Activated T-cell treated with anti-CD3 and anti-CD28 coated beads, Interleukin-2, amount 50 U/mL, for 1 hour (primary cell): ENCODE measurements around the gene PTPRK.

Source experiments
- DNase-seq: peaks from one replicate; pipeline ENCODE4 v3.0.0-alpha.2; 2020

PTPRK gene

DNA sequence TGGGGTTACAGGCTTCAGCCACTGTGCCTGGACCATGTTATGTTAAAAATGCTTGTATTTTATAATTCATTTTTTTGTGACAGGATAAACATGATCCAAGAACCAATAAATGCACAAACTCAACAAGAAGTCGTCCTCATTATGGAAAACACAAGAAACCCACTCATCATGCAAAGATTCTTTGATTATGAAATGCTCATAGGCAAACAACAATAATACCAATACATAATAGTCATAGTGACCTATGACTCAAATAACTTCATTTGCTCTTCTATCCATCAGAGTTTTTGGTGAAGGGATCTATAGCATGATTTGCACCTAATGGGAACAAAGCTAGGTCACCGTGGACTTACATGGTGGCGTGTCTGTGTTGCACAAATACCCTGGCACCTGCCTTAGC, 402.5 kb downstream of the PTPRK start:
- no peak for DNase-seq

DNA sequence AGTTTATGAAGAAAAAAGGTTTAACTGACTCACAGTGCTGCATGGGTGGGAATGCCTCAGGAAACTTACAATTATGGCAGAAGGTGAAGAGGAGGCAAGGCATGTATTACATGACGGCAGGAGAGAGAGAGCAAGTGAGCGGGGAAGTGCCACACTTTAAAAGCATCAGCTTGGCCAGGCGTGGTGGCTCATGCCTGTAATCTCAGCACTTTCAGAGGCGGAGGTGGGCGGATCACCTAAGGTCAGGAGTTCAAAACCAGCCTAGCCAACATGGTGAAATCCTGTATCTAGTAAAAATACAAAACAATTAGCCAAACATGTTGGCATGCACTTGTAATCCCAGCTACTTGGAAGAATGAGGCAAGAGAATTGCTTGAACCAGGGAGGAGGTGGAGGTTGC, 406.2 kb downstream of the PTPRK start:
- no peak for DNase-seq

DNA sequence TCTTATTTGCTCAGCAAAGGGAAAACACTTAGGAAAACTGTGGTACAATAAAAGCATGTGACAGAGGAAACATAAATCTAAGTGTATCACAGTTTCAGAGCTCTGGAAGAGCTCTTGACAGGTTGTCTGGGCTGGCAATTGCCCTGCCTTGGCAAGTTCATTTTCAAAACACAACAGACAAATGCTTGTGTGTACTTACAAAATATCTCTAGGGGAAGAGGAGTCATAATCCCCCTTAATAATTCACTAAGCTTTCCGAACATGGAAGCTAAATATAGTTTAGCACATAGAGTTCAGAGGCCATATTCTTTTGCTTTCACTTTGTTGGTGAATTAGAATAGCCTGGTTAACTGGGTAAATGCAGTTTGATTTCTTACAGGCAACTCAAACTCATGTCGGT, 407.9 kb downstream of the PTPRK start:
- DNase-seq, result no peak

GRCh38 chr6:128111096-128111495, 409.3 kb downstream of the PTPRK start:
- no peak for DNase-seq

- DNase-seq, result no peak
Observed at GRCh38 chr6:128107682-128108081, 412.7 kb downstream of the PTPRK start.

DNA sequence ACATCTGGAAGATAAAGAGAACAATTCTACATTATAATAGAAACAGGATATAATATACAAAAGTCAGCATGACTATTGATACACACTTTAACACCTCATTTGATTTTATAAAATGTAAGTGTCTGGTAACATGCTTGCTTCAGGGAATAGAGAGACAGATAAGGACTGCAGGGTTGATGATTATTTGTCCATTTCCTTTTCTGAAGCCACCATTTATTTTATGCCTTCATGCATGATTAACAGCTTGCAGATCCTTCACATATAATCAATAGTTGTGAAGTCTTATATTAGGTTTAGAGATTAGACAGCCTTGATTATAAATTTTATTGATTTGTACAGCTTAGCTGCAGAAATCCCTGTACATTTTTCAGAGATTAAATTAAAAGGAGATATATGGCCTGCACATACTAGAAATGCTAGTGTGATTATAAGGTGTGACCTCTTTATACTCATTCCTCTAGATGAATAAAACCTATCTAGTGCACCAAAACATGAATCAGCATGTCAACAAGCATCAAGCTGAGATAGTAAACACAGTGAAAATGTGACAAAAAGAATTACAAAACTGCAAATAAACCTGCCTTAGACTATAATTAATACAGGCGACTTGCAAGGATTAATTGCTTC, 420.7 kb downstream of the PTPRK start:
- DNase-seq, result no peak

GRCh38 chr6:128098000-128098581, 422.3 kb downstream of the PTPRK start:
- no peak for DNase-seq

DNA sequence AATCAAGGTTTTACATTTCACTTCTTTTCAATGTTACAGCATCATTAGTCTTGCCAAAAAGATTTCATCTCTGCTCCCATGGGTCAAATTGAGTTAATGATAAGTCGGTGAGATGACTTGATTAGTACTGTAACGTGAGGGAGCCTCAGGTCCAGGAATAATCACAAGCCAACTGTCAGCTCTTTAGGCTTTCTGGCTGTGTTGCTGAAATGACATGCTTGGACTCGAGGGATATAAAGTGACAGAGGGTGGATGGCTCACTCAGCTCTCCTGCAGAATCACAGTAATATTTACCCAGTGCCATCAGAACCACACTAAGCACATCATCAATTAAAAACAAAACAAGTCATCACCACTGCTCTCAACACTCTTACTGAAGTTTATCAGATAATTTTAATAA, 423.4 kb downstream of the PTPRK start:
- no peak for DNase-seq

DNA sequence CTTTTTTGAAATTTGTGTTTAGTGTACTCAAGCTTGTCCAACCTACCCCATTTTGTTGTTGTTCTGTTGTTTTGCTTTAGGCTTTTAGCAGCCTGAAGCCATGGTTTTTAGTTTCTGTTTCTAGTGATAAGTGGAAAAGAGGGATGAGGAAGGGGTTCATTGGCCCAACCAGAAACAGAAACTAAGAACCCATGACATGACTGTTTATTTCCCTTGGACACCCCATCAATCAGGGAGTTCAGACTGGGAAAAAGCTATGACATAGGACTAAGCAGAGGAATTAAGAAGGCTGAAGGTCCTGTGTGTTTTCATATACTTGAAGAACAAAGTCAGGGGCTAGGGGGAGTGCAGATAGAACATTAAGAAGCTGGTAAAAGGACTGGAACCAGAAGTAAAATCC, 425.0 kb downstream of the PTPRK start:
- no peak for DNase-seq

DNA sequence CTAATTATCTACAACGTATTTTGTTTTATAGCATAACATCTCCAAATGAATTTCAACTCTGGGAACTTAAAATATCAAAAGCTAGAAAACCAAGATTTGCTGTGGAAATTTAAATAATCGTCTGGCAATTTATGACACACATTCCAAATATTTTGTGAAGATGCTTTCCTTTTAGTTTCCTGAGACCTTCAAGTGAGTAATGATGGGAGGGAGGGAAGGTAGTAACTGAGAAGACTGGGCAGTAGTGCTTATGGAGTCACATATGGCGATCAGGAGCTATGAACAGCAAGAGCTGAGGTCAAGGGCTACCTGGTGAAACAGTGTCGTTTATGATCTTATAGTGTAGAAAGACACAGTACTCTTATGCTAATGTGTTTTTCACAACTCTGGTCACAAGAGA, 441.4 kb downstream of the PTPRK start:
- no peak for DNase-seq

- DNase-seq, result no peak
Observed at GRCh38 chr6:128078276-128078675, 442.1 kb downstream of the PTPRK start.

- no peak for DNase-seq
Observed at GRCh38 chr6:128076843-128077242, 443.6 kb downstream of the PTPRK start.

DNA sequence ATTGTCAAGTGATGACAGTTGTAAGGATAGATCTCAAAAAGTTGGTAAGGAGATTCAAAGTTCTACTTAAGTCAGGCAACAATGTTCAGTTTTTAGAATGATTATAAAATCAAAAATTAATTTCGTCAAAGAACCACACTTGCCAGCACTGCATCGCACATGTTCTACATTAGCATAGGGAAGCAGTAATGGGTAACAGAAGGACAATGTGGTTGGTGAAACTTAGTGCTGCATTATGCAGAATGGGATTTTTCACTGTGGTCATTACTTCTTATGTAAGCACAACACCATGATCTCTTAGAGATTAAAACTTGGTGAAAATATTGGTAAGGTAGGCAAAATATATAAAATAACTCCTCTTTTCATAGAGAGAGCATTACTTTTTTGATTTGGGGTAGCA, 445.8 kb downstream of the PTPRK start:
- DNase-seq, result no peak

DNA sequence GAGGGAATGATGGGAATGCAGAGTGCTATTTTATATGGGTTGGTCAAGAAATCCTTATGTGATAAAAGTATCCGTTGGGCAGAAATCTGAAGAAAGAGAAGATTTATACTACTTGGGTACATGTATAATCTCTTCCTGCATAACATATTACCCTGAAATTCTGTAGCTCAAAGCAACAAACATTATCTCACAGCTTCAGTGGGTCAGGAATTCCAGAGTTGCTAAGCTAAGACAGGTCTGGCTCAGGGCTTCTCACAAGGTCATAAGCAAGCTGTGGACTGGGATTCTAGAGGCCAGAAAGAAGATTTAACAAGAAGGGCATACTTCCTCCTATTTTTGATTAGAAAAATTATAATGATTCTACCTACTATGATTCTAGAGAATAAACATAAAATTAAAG, 447.0 kb downstream of the PTPRK start:
- no peak for DNase-seq

DNA sequence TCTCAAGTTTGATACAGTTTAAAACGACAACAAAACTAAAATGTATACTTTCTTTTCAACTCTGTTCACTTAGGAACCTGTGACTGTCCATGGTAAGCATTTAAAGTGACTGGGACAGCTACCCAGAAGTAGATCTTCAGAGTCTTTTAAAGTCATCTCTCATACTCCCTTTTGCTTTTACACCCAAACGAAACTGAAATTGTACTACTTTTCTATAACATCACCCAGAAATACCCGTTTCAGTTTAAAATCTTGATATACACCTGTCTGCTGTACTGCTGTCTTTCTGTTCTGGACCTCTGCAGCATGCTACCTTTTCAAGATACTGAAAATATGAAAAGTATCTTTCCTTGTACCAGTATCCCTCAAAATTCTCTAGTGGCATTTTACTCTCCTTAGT, 449.2 kb downstream of the PTPRK start:
- DNase-seq, result no peak

DNA sequence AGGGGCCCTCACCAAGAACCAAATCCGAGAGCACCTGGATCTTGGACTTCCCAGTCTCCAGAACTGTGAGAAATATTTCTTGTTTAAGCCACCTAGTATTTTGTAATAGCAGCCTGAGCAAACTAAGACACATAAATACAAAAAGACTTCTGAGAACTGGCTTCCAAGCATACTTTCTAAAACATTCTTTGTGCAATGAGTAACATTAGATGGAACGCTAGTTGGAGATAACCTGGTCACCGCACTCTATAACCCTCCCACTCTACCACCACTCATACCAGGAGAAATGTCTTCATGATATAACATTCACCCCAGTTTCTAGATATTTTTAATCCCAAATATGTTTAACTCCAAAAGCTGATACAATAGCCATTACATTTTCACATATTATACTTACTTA, 450.0 kb downstream of the PTPRK start:
- DNase-seq, result no peak

DNA sequence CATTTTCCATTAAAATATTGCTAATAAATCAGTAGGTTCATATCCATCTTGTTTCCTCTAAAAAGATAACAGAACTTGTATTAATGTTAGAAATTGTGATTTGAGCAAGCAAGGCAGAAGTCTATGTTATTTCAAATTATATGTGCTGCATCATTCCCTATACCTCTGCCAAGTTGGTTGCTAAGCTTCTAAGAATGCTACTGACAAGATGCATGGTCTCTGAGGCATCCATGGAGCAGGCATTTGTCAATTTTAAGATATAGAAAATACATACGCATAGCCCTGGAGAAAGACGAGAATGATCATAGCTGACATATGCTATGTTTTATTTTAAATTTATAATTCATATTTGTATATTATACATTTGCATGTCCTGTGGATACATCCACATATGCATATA, 451.2 kb downstream of the PTPRK start:
- DNase-seq, result no peak

GRCh38 chr6:128068119-128068479, 452.3 kb downstream of the PTPRK start:
- DNase-seq, result no peak

- DNase-seq, result no peak
Observed at GRCh38 chr6:128067446-128068118, 452.8 kb downstream of the PTPRK start.

DNA sequence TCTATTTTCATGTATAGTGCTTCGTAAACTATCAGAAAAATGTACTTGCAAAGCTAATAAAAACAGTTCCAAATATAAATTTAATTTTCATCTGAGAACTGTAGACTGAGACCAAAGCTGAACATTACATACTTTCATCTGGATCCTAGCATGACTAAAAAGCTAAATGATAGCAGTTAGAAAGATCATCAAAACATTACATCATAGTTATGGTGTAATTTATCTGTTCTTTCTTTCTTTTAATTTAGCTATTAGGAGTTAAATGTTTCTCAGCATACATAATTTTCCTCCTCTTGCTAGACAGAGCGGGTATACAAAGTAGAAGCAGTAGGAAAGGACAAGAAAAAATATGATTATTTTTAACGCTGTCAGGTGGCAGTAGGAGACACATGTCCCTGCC, 455.3 kb downstream of the PTPRK start:
- no peak for DNase-seq

DNA sequence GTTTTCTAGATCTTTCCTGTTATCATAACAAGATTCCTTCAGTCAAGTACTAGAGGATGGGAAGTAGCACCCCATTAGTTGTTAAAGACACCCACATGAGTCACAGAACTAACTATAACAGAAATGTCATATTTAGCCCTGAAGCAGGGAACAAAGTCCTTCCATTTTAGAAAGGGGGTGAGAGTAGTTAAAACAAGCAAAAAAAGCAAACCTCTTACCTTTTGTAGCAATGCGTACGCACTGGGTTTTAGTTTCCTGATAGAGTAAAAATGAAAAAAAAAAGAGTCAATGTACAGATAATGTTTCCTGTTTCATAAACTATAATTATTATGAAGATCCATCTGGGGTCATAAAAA, 455.9 kb downstream of the PTPRK start:
- no peak for DNase-seq

DNA sequence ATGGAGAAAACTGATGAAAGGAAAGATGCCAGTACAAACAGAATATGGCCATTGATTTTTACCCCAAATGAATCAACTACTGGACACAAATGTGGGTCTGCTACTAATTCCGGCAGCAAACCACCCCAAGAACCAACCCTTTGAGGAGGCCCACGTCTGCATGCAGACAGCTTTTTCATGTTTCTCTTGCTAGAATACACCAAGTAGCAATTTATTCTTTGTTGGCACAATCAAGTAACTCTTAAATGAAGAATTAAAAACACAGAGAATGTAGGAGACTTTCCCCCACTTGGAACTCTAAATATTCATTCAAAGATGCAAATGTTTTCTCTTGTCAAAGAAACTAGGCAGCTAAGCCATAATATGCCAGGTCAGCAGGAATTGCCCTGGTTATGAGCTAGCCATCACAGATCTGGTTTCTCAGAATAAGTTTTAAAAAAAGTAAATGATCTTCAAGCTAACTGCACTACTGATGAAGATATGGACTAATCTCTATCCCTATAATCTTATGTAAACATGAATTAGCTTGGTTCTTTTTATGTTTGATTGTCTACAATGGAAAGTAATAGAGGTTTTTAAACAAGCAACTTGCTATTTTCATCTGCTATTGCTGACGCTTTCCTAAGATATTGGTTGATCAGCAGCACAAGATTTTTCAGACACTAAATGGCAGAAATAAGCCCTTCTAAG, 456.4 kb downstream of the PTPRK start:
- no peak for DNase-seq

- DNase-seq, result no peak
Observed at GRCh38 chr6:128062882-128063603, 457.4 kb downstream of the PTPRK start.

GRCh38 chr6:128057946-128058345, 462.5 kb downstream of the PTPRK start:
- no peak for DNase-seq
